Activated CD4-positive, CD25-positive, alpha-beta regulatory T cell treated with anti-CD3 and anti-CD28 coated beads, Interleukin-2, amount 50 U/mL, for 16 hours (primary cell): Measurements from ENCODE around the gene CYFIP2.

ENCODE experiments used
- DNase-seq: peaks from one replicate; pipeline ENCODE4 v3.0.0-alpha.2; 2020; ENCODE audit warnings: low read depth, low spot score

Gene CYFIP2

GRCh38 chr5:157258450-157258849, 7.5 kb upstream of the CYFIP2 start:
- no peak for DNase-seq

GRCh38 chr5:157259699-157260098, 6.2 kb upstream of the CYFIP2 start:
- DNase-seq, result no peak

GRCh38 chr5:157263496-157264090, 2.3 kb upstream of the CYFIP2 start:
- no peak for DNase-seq

GRCh38 chr5:157266286-157267007, 524 bp downstream of the CYFIP2 start:
- no peak for DNase-seq

GRCh38 chr5:157267025-157267424, 1.1 kb downstream of the CYFIP2 start:
- DNase-seq, result no peak

- no peak for DNase-seq
Observed at GRCh38 chr5:157267761-157268480, 2.0 kb downstream of the CYFIP2 start.

- DNase-seq, result no peak
Observed at GRCh38 chr5:157269165-157269671, 3.3 kb downstream of the CYFIP2 start.

- DNase-seq, result no peak
Observed at GRCh38 chr5:157269761-157270272, 3.9 kb downstream of the CYFIP2 start.

- DNase-seq, result no peak
Observed at GRCh38 chr5:157270771-157271170, 4.8 kb downstream of the CYFIP2 start.

- peak; percentile 71 for DNase-seq
Observed at GRCh38 chr5:157271740-157272271, 5.9 kb downstream of the CYFIP2 start.

GRCh38 chr5:157273131-157273556, 7.2 kb downstream of the CYFIP2 start:
- DNase-seq, result no peak

GRCh38 chr5:157275403-157275802, 9.5 kb downstream of the CYFIP2 start:
- DNase-seq, result no peak

GRCh38 chr5:157278319-157279037, 12.6 kb downstream of the CYFIP2 start:
- DNase-seq, result no peak

GRCh38 chr5:157279605-157280239, 13.8 kb downstream of the CYFIP2 start:
- DNase-seq, result no peak

- no peak for DNase-seq
Observed at GRCh38 chr5:157280927-157281326, 15.0 kb downstream of the CYFIP2 start.

GRCh38 chr5:157282150-157282549, 16.2 kb downstream of the CYFIP2 start:
- no peak for DNase-seq

- DNase-seq, result no peak
Observed at GRCh38 chr5:157283434-157283833, 17.5 kb downstream of the CYFIP2 start.

GRCh38 chr5:157284458-157285212, 18.7 kb downstream of the CYFIP2 start:
- DNase-seq, result no peak

GRCh38 chr5:157285310-157286035, 19.6 kb downstream of the CYFIP2 start:
- no peak for DNase-seq
